ENCODE data around the gene NEK6. TPM values are rescaled to one million over a fixed set of nuclear protein-coding genes. Genes with fewer than 3 reads are reported as not detected.

The NEK6 gene
- total and polyA plus RNA-seq, 2 donors = 28.1 to 38.3 TPM

DNA sequence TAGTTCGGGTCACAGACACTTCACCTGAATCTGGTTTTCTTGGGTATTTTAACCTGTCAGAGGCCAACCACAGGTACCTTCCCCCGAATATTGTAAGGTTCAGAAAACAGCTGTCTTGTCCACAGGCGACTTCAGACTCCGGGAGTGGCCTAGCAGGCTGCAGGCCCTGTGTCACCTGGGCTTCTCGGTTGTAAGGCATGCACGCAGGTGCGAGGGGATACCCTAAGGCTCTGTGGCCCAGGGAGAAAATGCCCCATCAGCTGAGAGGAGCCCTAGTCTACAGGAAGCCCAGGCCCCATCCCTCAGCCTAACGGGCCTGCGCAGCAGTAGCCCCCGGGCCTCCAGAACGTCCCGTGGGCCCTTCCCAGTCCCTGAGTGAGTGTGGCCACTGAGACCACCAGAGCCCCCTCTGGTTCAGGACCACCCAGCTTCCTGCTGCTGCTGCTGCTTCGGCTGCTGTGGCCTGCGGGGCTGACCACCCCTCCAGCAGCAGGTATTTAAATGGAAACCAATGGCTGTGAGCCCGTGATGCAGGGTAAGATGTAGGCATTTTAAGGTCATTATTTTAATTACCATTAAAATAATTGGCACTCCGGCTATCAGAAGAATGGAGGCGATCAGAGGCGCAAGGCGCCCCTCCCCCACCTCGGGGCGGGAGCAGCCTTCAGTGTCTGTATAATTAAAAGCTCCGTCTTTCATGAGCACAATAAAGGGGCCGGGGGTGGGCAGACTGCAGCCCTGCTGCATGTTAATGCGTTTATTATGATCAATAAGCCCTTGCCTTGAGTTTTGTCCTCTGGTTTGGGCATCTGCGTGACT, 92.1 kb downstream of the NEK6 start:
- no peak overlapping the region for H3K4me3 ChIP-seq (ENCODE audit: low read depth, low read length)
- no peak overlapping the region for H3K27ac ChIP-seq (ENCODE audit: low read depth)
- no peaks in the 10 kb centered on the region for H3K36me3 ChIP-seq (ENCODE audit: insufficient read depth)
- no peak for DNase-seq (ENCODE audit: extremely low spot score)
- 88% methylated on average over 25 of the region's 25 CpGs for WGBS
- no peaks in the 10 kb centered on the region for H3K4me1 ChIP-seq (ENCODE audit: insufficient read depth)

GRCh38 chr9:124350494-124351263, 92.9 kb downstream of the NEK6 start:
- no peak overlapping the region for H3K4me3 ChIP-seq (ENCODE audit: low read depth, low read length)
- no peaks in the 10 kb centered on the region for H3K36me3 ChIP-seq (ENCODE audit: insufficient read depth)
- no peaks in the 10 kb centered on the region for H3K4me1 ChIP-seq (ENCODE audit: insufficient read depth)
- no peak for DNase-seq (ENCODE audit: extremely low spot score)
- H3K27ac ChIP-seq (ENCODE audit: low read depth) = no peak overlapping the region
- WGBS = 93% methylated on average over 16 of the region's 16 CpGs

DNA sequence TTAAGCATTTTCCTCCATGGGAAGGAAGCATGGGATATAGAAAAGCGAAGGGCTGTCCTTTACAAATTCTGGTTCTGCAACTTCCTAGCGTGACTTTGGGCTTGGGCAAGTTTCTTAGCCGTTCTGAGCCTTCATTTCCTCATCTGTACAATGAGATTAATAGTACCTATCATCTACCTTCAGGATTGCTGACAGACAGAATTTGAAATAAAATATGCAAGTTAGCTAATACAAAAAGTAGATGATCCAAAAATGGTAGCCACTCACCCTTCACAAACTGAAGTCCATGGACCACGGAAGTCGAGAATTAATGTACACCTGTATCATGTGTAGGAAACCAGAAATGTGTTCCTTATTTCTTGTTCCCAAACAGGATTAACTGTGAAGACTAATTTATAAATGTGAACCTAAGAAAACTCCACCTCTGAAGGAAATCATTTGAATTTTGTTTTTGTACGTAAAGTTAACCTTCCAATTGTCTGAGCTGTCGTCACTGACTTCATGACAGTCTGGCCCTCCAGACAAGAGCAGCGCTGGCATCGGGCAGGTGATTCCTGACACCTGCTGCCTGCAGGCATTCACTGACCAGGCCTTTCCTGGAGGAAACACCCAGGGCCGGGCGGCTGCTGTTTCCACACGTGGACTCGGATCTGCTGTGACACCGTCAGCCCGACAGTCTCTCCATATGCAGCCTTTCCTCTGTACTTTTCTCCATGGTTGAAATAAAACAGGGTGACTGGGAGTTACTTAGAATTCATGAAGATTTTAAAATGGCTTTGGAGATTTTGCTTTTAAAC, 94.1 kb downstream of the NEK6 start:
- Histone ChIP-seq H3K27ac (ENCODE audit: low read depth) (no peak overlapping the region), H3K4me1 (ENCODE audit: insufficient read depth) (no peaks in the 10 kb centered on the region), H3K36me3 (ENCODE audit: insufficient read depth) (no peaks in the 10 kb centered on the region), H3K4me3 (ENCODE audit: low read depth, low read length) (no peak overlapping the region)
- DNase-seq (ENCODE audit: extremely low spot score) = no peak
- 86% methylated on average over 15 of the region's 15 CpGs for WGBS

GRCh38 chr9:124352616-124353015, 94.9 kb downstream of the NEK6 start:
- Histone ChIP-seq H3K4me3 (ENCODE audit: low read depth, low read length) (no peak overlapping the region), H3K4me1 (ENCODE audit: insufficient read depth) (no peaks in the 10 kb centered on the region), H3K27ac (ENCODE audit: low read depth) (no peak overlapping the region), H3K36me3 (ENCODE audit: insufficient read depth) (no peaks in the 10 kb centered on the region)
- WGBS = 79% methylated on average over 8 of the region's 8 CpGs
- no peak for DNase-seq (ENCODE audit: extremely low spot score)

- 94% methylated on average over 7 of the region's 7 CpGs for WGBS
Observed at GRCh38 chr9:124353166-124353768, 95.5 kb downstream of the NEK6 start.

GRCh38 chr9:124353811-124354274, 96.1 kb downstream of the NEK6 start:
- no peaks in the 10 kb centered on the region for H3K36me3 ChIP-seq (ENCODE audit: insufficient read depth)
- no peaks in the 10 kb centered on the region for H3K4me1 ChIP-seq (ENCODE audit: insufficient read depth)
- no peak for DNase-seq (ENCODE audit: extremely low spot score)
- no peak overlapping the region for H3K4me3 ChIP-seq (ENCODE audit: low read depth, low read length)
- no peak overlapping the region for H3K27ac ChIP-seq (ENCODE audit: low read depth)
- WGBS = 64% methylated on average over 4 of the region's 4 CpGs

More at GRCh38 chr9:124353166-124353768, 95.5 kb downstream of the NEK6 start:
- Histone ChIP-seq H3K27ac (ENCODE audit: low read depth) (no peak overlapping the region), H3K36me3 (ENCODE audit: insufficient read depth) (no peaks in the 10 kb centered on the region), H3K4me1 (ENCODE audit: insufficient read depth) (no peaks in the 10 kb centered on the region), H3K4me3 (ENCODE audit: low read depth, low read length) (no peak overlapping the region)
- no peak for DNase-seq (ENCODE audit: extremely low spot score)

DNA sequence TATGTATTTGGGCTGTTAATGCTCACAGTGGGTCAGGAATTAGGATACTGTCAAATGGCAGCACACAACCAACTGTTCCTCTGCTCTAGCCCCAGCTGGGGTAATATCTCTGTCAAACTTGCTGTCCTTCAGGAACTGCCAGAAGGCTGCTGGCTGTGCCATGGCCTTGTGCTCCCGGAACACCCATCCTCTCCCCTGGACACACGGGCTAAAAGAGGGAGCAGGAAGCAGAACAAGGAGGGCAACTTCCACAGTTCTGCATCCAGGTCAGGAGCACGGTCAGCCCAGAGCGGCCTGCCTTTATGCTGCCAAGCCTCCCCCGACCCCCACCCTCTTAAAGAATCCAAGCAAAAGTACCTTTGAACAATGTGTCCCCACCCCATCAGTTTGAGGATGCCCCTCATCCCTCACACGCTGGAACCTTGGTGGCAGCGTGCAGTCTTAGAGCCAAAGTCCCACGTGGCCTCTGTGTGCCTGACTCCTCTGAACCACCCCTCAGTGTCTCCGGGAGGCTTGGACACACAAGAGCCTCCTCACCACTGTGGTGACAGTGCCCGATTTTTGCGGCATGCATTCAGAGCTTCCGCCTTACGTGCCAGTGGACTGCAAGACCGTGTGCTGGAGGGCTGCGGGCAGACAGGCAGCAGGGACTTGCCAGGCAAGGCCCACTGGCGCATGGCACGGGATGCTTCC, 96.7 kb downstream of the NEK6 start:
- H3K27ac ChIP-seq (ENCODE audit: low read depth) = no peak overlapping the region
- no peak overlapping the region for H3K4me3 ChIP-seq (ENCODE audit: low read depth, low read length)
- no peak for DNase-seq (ENCODE audit: extremely low spot score)
- H3K4me1 ChIP-seq (ENCODE audit: insufficient read depth) = no peaks in the 10 kb centered on the region
- 90% methylated on average over 17 of the region's 17 CpGs for WGBS
- H3K36me3 ChIP-seq (ENCODE audit: insufficient read depth) = no peaks in the 10 kb centered on the region

DNA sequence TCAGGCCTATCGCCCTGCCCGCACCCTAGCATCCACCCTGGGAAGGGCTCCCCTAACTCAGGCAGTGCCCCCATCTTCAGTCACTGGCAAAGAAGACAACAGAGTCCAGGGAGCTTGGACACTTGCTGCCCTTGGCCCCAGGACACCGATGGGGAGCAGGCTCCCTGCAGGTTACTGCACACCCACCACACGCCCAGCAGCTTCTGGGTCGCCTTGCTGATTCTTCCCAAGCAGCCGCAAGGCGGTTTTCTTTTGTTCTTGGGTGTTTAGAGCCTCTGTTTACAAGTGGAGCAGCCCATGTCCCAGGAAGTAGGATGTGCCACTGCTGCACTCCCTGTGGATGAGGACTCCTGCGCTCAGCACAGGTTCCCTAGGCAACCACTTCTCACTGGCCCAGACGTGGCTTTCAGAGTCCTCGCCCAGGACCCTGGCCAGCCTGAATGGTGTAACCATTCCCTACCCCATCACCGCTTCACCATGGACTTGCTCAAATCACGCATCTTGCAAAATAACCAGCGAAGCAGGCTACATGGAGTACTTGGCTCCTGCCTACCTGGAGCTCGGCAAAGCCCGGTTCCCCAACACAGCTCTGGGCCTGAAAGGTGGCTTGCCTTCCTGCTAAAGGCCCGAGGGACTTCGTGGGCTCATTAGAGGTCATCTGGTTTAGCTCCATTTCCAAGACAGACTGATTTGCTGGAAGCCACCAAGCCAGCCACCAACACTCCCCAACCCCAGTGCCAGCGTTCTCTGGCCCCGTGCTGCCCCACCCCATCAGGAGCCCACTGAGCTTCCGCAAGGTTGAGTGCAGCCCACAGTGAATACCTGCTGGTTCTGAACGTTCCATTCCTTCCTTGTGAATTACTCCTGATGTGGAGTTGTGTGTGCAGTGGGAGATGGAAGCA, 97.5 kb downstream of the NEK6 start:
- Histone ChIP-seq H3K4me3 (ENCODE audit: low read depth, low read length) (no peak overlapping the region), H3K4me1 (ENCODE audit: insufficient read depth) (no peaks in the 10 kb centered on the region), H3K36me3 (ENCODE audit: insufficient read depth) (no peaks in the 10 kb centered on the region), H3K27ac (ENCODE audit: low read depth) (no peak overlapping the region)
- no peak for DNase-seq (ENCODE audit: extremely low spot score)
- WGBS = 92% methylated on average over 21 of the region's 21 CpGs

GRCh38 chr9:124355941-124356744, 98.4 kb downstream of the NEK6 start:
- Histone ChIP-seq H3K27ac (ENCODE audit: low read depth) (no peak overlapping the region), H3K4me1 (ENCODE audit: insufficient read depth) (no peaks in the 10 kb centered on the region), H3K36me3 (ENCODE audit: insufficient read depth) (no peaks in the 10 kb centered on the region), H3K4me3 (ENCODE audit: low read depth, low read length) (no peak overlapping the region)
- WGBS = 87% methylated on average over 15 of the region's 15 CpGs
- no peak for DNase-seq (ENCODE audit: extremely low spot score)

- WGBS = 89% methylated on average over 19 of the region's 19 CpGs
- Histone ChIP-seq H3K4me3 (ENCODE audit: low read depth, low read length) (no peak overlapping the region), H3K27ac (ENCODE audit: low read depth) (no peak overlapping the region), H3K4me1 (ENCODE audit: insufficient read depth) (no peaks in the 10 kb centered on the region), H3K36me3 (ENCODE audit: insufficient read depth) (no peaks in the 10 kb centered on the region)
- no peak for DNase-seq (ENCODE audit: extremely low spot score)
Observed at GRCh38 chr9:124356745-124357390, 99.1 kb downstream of the NEK6 start.

DNA sequence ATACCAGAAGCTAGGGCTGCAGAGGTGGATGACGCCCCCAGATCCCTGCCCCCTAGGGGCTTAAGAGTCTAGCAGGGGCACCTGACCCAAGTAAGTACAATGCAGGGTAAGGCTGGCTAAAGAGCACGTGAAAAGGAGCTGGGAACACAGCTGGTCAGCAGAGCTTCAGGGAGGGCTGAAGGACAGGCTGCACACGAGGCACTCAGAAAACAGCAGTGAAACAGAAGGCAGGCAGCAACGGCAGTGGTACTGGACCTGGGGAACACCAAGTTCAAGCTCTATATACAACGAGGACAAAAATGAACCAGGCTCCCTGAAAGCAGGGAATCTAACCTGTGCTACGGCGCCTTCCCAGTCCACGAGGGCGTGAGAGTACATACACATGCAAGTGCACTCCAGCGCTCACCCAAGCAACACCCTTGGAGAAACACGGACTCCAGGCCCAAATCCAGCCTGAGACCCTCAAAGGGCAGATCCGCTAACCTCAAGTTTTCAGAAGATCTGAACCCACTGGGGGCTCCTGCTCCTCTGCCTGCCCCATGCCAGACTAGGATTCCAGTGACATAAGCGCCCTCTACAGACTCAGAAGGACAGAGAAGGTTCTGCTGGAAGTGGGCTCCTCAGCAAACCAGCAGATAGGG, 100.1 kb downstream of the NEK6 start:
- 86% methylated on average over 13 of the region's 13 CpGs for WGBS
- Histone ChIP-seq H3K4me3 (ENCODE audit: low read depth, low read length) (no peak overlapping the region), H3K27ac (ENCODE audit: low read depth) (no peak overlapping the region), H3K36me3 (ENCODE audit: insufficient read depth) (no peaks in the 10 kb centered on the region), H3K4me1 (ENCODE audit: insufficient read depth) (no peaks in the 10 kb centered on the region)
- no peak for DNase-seq (ENCODE audit: extremely low spot score)

All from urinary bladder (tissue), 4 donors.